GM21367 (cell line): ENCODE data around the gene GRID1.
"Not testable (repeated sequence)": the region's sequence is repeated elsewhere in the genome, so short reads cannot be mapped to it uniquely, and the experiment has no call there.

Experiments used
- ATAC-seq: cut with Tn5 transposase; IDR thresholded peaks from one replicate; pipeline ENCODE4 v1.9.1; 2021; ENCODE audit not compliant: unreplicated experiment

GRID1 gene

DNA sequence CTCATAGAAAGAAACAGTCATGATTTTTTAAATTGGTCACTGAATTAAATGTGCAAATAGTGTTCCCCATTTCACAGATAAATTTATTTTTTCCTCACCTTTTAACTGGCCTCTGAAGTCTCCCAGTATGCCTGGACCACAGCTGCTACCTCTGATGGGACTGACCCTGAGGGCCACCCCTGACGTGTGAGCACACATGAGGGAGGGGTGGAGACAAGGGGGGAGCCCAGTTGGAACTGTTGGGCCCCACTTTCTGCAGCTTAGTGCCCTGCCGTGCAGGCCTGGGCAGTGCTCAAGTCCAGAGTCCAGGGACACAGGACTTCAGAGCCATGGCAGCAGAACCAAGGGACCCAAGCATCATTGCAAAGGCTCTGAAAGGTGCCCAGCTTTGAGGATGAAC, 243.9 kb downstream of the GRID1 start:
- no peak for ATAC-seq

DNA sequence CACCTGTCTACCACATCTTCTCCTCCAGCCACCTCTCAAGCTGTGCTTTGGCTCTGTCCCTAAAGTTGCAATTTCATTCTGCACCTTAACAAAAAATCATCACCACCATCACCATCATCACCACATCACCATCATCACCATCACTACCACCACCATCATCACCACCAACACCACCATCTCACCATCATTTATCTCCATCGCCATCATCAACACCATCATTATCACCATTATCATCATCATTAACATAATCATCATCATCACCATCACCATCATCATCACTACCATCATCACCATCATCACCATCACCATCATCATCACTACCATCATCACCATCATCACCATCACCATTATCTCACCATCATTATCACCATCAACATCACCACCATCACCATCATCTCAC, 245.4 kb downstream of the GRID1 start:
- no peak for ATAC-seq

DNA sequence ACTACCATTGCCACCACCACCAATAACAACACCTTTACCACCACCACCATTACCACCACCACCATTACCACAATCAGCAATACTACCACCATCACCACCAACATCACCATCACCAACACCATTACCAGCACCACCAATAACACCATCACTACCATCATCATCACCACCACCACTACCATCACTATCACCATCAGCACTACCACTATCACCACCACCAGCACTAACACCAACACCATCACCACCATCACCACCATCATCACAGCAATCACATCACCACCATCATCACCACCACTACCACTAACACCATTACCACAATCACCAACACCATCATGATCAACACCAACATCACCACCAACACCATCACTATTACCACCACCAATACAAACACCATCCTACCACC, 249.5 kb downstream of the GRID1 start:
- no peak for ATAC-seq

DNA sequence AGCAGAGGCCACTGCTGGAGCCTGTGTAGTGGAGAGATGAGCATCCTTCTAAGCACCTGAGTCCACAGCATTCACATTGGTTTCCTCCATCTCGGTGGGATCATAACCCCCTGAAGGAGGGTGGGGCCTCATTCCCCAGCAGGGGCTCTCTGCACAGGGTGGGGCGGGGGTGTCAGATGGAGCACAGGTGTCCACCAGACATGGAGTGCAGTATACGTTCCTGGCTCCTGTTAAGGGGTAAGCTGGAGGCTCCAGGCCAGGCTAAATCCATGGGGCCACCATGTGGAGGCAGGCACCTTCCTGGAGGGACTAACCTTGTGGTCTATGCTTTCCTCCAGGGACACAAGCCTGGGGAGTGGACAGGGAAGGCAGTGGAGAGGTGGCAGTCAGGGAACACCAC, 252.6 kb downstream of the GRID1 start:
- no peak for ATAC-seq

DNA sequence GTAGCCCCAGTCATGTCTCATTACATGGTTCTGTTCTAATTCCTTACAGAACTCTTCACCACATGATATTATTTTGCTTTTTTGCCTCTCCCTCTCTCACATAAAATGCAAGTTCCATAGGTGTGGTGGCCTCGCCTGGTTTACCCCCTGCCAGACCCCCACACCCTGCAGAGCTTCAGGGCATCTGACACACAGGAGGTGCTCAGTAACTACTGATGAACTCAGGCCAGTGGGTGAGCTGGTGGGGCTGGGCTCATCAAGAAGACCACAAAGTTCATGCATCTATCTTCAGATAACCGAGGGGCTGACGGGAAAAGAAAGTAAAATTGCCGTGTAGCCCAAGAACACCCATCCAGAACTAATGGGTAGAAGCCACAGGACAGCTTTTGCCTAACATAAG, 253.1 kb downstream of the GRID1 start:
- no peak for ATAC-seq

DNA sequence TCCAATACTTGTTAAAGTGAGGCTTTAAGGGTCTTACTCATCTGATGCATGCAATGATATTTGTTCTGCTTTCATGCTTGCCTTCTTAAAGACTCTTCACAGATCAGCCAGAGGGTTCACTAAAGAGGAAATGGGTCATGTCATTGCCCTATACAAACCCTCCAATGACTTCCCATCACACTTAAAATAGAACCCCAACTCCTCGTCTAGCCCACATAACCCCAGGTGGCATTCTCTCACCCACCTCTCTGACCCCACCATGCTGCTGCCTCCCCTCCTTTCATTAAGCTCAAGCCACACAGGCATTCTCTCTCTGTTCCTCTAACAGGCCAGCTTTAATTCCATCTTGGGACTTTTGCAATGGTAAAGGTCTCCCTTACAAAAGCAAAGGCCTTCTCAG, 253.6 kb downstream of the GRID1 start:
- ATAC-seq, result no peak

DNA sequence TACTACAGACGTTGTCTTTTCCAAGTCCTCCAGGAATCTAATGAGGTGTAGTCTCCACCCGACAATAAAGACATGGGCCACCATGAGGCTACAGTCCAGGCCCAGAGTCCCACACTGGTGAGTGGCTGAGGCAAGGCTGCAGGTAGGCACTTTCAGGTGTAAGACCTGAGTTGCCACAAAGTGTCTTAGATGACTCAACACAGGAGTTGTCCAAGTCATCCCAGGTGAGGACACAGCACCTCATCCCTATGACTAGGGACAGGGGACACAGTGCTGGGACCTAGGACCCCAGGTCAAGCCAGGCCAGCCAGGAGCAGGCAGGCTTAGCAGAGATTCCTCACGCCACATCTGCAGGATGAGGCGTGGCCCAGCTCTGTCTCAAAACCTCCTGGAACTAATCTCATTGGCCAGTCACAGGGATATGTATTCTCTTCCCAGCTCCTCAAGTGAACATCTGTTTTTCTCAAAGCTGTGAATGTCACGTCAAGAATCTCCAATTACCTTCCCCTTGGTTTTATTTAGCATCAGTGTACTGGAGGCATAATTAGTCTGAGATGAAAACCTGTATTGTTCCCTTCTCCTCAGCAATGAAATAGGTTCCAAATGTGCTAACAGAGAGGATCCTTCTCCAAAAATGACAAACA, 254.6 kb downstream of the GRID1 start:
- ATAC-seq, result no peak

DNA sequence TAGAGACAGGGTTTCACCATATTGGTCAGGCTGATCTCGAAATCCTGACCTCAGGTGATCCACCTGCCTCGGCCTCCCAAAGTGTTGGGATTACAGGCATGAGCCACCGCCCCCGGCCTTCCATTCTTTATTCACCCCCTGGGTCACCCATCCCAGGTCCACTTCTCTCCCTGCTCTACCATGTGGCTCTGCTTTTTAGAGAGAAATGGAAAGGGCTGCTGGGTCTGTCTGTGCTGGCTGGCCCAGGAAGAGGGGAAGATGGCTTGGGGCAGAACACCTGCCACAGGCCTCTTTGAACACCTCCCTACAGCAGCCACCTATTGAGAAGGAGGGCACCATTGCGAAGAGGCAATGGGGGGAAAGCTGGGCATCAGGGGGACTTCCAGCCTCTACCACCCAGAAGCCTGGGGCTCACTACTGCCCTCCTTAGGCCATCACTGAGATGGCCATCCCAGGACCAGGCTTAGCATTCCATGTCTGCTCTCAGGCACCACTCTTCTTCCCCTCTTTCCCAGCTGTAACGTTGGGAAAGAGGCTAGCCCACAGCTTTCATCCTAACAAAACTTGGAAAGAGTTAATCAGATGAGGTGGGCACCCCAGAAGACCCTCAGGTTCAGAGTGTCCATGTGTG, 256.3 kb downstream of the GRID1 start:
- ATAC-seq, result no peak

DNA sequence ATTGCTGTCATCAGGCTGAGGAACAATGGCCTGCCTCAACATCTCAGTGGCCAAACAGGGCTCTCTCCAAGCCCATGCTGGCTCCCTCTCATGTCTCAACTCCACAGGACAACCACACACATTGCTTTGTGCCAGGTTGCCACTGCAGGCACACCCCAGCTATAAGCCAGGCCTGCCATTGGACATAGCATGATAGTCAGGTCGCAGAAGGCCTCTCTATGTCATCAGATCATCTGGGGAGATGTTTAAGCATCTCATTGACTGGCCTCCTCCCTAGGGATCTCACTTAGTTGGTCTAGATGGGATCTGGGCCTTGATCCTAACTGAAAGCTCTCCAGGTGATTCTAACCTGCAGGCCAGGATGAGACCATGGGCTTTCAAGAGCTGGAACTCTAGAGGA, 257.2 kb downstream of the GRID1 start:
- ATAC-seq, result no peak

DNA sequence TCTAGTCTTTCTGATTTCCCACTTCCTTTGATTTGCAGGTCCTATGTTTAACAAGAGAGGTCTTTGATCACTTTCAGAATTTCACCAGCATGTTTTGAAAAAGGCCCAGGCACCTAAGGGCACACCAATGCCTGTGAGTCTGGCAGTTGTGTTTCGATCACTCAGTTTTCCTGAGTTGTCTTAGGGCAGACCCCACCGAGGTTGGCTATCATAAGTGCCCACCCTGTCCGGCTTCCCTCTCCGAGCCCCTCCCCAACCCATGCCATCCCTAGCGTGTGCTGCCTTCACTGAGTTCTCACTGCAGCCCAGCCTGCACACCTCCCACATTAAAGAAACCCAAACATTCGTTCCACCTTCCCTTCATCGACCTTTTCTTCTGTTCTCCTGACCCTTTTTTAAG, 257.9 kb downstream of the GRID1 start:
- no peak for ATAC-seq

DNA sequence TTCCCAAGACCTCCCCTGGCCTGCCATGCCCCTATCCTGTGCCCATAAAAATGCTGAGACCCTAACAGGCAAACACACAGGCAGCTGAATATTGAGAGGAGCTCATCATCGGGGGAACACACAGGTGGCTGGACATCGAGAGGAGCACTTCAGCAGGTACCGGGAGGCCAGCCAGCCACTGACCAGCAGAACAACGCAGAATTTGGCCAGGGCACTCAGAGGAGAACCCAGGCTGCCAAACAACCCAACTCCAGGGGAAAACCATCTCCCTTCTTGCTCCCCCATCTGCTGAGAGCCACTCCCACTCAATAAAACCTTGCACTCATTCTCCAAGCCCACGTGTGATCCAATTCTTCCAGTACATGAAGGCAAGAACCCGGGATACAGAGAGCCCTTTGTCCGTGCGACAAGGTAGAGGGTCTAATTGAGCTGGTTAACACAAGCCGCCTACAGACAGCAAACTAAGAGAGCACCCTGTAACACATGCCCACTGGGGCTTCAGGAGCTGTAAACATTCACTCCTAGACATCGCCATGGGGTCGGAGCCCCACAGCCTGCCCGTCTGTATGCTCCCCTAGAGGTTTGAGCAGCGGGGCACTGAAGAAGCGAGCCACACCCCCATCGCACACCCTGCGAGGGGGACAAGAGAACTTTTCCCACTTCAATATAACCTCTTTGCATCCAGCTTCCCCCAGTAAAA, 258.8 kb downstream of the GRID1 start:
- ATAC-seq, result not testable (repeated sequence)

DNA sequence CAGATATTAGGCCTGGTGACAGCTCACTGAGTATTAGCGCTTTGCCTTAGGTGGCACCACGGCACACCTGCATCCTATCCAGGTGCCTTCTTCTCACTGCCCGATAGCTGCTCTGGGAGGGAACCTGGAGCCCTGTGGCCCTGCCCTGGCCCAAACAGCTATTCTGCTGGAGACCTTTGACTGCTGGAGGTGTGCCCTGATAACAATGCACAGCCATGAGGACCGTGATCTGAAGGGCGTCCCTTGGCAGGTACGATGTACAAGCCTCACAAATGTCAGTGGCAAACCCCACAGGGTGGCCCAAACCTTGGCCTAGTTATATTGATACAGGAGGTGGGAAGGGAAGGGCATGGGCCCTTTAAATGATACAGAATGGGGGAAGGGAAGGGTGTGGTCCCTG, 259.5 kb downstream of the GRID1 start:
- ATAC-seq, result no peak

DNA sequence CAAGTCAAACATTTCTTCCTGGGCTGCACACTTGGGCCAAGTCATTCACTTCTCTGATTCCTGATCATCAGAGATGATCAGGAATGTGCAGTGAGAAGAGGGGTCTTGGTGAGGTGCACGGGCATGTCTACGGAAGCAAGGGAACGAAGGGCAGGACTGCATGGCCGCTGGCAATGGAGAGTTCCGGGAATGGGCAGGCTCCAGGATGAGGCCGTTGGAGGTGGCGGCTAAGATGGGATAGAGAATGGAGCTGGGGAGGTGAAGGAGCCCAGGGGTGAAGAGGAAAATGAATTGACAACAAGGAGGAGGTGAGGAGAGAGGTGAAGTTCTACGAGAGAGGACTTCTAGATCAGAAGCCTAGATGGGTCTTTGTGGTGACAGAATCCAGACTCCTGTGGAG, 260.0 kb downstream of the GRID1 start:
- ATAC-seq, result no peak

DNA sequence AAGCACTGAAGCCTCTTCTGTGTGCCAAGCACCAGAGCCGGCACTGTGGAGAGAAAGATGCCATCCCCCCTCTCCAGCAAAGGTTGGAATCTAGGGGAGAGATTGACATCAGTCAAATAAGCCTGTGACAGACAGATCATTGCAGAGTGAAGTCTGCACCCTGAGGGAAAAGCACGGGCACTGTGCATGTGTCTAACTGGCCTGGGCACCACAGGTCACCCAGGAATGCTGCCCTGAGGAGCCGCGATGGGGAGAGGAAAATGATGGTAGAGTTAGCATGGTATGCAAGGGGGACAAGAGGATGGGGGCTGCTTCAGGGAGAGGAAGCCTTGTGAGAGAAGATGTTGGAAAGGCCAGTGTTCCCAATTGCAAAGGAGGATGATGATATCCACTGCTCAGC, 261.0 kb downstream of the GRID1 start:
- ATAC-seq, result no peak

DNA sequence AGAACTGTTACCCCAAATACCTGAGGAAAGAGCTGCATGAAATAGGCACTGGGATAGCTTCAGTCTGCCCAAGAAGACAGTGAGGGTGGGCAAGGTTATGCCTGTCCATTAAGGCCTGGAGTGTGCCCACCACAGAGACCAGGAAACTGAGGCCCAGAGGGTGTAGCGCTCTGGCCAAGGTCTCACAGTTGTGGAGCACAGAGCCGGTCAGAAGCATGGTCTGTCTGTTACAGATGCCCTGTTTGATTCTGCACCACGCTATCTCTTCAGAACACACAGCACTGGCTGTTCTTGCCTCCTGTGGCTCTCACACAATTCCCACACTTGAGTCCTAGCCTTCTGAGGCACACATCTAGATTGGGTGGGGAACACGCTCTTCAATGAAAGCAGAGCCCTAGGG, 261.4 kb downstream of the GRID1 start:
- ATAC-seq, result no peak

DNA sequence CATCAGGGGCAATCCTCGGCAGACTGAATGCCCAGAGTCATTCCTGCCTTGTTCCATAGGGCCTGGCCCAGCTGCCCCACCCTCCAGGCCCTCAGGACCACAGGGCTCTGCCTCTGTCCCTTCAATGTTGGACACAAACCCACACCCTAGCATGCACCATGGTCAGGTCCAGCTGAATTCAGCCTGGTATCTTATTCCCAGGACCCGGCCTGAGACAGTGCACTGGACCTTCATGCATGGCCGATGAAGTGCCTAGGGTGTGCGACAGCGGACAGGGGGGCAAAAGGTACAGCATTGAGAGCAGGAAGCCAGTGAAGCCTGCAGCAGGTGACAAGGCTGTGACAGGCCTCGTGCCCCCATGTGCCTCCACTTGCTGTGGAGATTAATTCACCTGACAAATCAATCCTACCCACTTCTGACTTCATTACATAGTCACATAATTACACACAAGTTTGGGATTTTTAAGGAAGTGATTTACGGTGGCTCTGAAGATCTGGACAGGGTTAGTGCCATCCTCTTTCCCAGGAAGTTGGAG, 261.9 kb downstream of the GRID1 start:
- ATAC-seq, result no peak

DNA sequence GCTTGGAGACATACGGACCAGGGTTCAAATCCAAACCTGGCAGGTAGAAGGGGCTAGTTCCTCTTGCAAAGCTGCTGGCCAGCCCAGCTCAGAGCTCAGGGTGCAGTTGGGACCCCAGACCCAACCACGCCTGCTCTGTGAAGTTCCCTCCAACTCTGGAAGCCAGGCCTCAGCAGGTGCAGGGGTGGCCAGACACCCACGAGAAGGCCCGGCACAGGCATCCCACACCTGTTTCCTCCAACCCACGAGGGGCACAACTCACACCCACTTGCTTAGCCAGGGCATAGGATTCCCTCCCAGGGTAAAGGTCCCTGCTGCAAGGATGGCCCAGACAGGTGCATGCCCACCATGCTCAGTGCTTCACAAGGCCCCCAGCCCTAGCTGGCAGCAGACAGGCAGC, 262.4 kb downstream of the GRID1 start:
- no peak for ATAC-seq

DNA sequence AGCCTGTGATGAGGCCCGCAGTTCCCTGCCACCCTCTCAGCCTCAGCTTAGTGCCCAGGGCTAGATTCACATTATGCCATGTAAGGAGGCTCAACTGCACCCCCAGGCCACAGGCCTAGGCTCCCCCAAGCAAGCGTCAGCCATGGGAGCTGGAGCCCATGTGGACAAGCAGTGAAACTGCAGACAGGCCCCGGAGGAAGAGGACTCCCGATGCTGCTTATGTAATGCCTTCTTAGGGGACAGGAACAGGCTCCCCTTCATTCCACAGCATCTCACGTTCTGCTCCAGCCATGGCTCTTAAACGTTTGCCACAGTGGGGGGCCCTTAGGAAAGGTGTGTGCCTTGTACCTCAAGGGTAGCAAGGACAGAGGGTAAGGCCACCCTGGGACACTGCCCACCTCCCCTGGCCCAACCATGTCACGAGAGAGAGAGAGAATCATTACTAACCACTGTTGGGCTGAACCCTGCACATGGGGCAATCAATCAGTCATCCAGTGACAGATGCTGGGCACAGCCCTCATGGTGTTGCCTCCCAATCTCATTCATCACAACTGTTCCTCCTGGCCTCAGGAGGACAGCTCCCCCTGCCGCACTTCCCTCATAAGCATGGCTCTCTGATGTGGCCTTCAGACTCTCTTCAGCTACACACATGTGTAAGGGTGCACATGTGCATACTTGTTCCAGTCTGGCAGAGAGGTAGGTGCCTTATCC, 263.0 kb downstream of the GRID1 start:
- ATAC-seq, result no peak

DNA sequence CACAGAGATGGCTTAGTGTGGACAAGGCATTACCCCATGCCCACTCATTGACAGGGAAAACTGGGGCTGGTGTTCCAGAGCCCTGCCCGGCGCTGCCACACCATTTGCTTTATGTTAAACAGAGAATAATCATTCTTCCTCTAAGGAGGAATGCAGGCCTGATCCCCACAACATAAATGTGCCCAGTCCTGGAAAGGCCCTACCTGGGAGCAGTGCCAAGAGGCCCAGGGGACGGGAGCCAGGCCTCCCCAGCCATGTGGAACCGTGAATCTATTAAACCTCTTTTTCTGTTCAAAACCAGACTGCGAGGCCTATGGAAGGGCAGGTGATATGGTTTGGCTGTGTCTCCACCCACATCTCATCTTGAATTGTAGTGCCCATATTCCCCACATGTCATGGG, 264.1 kb downstream of the GRID1 start:
- no peak for ATAC-seq

DNA sequence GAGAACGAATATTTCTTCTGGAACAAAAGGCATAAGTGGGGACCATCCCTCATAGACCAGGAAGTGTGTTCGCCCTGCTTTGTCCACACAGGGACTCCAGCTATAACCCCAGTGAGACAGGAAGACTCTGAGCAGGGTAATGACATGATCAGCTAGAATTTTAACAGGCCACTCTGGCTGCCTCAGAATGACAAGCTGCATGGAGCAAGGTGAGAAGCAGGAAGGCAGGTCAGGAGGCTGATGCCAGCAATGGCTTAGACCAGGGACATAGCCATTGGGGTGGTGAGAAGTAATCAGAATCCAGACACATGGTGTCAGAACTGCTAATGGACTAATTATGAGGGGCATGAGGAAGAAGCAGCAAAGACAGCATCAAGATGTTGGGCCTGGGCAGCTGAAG, 264.6 kb downstream of the GRID1 start:
- ATAC-seq, result no peak

DNA sequence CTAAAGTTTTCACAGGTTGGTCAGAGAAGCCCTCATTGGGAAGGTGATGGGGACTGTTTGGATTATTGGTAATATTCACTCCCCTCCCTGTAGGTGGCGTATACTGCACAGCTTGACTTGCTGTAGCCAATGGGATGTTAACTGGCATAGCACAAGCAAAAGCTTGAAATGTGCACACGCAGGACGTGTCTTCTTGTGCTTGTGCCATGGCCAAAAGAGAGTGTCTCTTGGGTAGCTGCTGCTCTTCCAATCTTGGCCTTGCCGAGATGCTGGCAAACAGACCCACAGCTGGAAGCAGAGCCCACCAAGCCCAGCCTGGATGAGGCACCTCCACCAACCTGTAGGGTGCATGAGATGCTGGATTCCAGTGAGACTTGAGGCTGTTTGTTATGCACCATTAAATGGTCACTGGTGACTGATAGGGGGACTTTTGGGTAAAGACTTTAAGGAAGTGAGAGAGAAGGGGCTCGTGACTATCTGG, 266.0 kb downstream of the GRID1 start:
- ATAC-seq, result peak; percentile 91
